ENCODE measurements around the gene RORB. TPM values are rescaled to one million over a fixed set of nuclear protein-coding genes. Genes with fewer than 3 reads are reported as not detected.

RORB gene
- total RNA-seq, 2 experiments from 2014 or later = not detected

DNA sequence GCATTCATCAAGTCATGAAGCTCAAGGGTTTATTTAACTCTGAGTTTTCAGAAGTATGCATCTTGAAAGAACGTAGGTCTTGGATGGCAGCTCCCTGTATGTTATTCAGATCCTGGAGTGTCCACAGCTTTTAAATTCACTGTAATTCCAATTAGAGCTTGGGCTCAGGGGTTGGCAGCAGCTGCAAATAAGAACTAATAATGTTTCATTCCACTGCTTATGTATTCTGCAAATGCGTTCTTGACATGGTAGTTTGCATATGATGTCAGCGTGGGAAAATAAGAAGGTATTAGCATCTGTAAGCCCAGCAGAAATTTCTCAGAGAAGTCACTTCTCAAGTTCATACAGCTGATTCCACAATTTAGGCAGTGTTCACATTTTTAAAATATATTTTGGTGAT lies 58.4 kb downstream of the RORB start:
- Histone ChIP-seq H3K79me2 (ENCODE audit: insufficient read depth, low read depth, low read length) (no peaks in the 10 kb centered on the region), H3K4me2 (ENCODE audit: low read length) (no peak overlapping the region), H3K4me1 (ENCODE audit: insufficient read depth, low read length, poor library complexity, severe bottlenecking) (no peaks in the 10 kb centered on the region), H2AFZ (ENCODE audit: low read length) (no peak overlapping the region), H3K4me3 (ENCODE audit: low read depth, low read length, poor library complexity, severe bottlenecking) (no peak overlapping the region), H4K20me1 (ENCODE audit: insufficient read depth, low read length) (no peaks in the 10 kb centered on the region), H3K9me3 (ENCODE audit: low read length) (no peaks in the 10 kb centered on the region), H3K36me3 (ENCODE audit: insufficient read depth, low read length) (no peaks in the 10 kb centered on the region), H3K27ac (ENCODE audit: low read depth, low read length, poor library complexity, severe bottlenecking) (no peak overlapping the region), H3K9me2 (ENCODE audit: insufficient read depth, low read length) (no peaks in the 10 kb centered on the region)
- intact Hi-C loops (cut with micrococcal nuclease; ENCODE audit: unreplicated experiment) = no loop called here
- DNase-seq (ENCODE audit: low spot score) = no peak
- no TSS peak for BruUV-seq (replicated peaks)
- ChIA-PET POLR2A (no interaction called here), CTCF (ENCODE audit: unreplicated experiment) (no interaction called here)
- no peak for TF ChIP-seq EZH2phosphoT487 (IDR thresholded peaks at IDR 0.05; ENCODE audit: borderline replicate concordance, low read depth, low read length)
- TF ChIP-seq, protein P1, sequence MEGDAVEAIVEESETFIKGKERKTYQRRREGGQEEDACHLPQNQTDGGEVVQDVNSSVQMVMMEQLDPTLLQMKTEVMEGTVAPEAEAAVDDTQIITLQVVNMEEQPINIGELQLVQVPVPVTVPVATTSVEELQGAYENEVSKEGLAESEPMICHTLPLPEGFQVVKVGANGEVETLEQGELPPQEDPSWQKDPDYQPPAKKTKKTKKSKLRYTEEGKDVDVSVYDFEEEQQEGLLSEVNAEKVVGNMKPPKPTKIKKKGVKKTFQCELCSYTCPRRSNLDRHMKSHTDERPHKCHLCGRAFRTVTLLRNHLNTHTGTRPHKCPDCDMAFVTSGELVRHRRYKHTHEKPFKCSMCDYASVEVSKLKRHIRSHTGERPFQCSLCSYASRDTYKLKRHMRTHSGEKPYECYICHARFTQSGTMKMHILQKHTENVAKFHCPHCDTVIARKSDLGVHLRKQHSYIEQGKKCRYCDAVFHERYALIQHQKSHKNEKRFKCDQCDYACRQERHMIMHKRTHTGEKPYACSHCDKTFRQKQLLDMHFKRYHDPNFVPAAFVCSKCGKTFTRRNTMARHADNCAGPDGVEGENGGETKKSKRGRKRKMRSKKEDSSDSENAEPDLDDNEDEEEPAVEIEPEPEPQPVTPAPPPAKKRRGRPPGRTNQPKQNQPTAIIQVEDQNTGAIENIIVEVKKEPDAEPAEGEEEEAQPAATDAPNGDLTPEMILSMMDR (conservative IDR thresholded peaks at IDR 0.05; ENCODE audit: low read length) = no peak

DNA sequence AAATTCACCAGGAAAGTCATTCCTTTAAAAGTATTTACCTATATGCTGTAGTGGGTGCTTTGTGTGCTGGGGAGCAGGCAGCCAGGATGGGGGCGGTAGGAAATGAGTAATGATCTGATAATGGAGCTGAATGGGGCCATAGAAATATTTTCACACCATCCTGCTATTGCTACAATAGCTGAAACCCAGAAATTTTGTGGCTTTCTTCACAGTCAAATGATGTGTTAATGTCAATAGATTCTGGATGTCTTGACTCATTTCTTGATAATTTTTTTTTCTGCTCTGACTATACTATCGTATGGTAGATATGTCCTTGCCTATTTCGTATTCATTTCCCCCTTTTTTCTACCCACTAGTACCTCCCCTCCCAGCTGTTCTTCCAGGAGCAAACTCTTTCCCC lies 59.5 kb downstream of the RORB start:
- no peak for DNase-seq (ENCODE audit: low spot score)
- H3K27ac ChIP-seq (ENCODE audit: low read depth, low read length, poor library complexity, severe bottlenecking) = no peak overlapping the region
- H4K20me1 ChIP-seq (ENCODE audit: insufficient read depth, low read length) = no peaks in the 10 kb centered on the region
- ChIA-PET POLR2A (no interaction called here), CTCF (ENCODE audit: unreplicated experiment) (no interaction called here)
- no peaks in the 10 kb centered on the region for H3K36me3 ChIP-seq (ENCODE audit: insufficient read depth, low read length)
- no peaks in the 10 kb centered on the region for H3K9me3 ChIP-seq (ENCODE audit: low read length)
- H2AFZ ChIP-seq (ENCODE audit: low read length) = no peak overlapping the region
- no peak overlapping the region for H3K4me2 ChIP-seq (ENCODE audit: low read length)
- BruUV-seq (replicated peaks) = no TSS peak
- H3K9me2 ChIP-seq (ENCODE audit: insufficient read depth, low read length) = no peaks in the 10 kb centered on the region
- H3K4me1 ChIP-seq (ENCODE audit: insufficient read depth, low read length, poor library complexity, severe bottlenecking) = no peaks in the 10 kb centered on the region
- no peak for TF ChIP-seq EZH2phosphoT487 (IDR thresholded peaks at IDR 0.05; ENCODE audit: borderline replicate concordance, low read depth, low read length)
- TF ChIP-seq, protein P1 (conservative IDR thresholded peaks at IDR 0.05; ENCODE audit: low read length) = no peak
- no peak overlapping the region for H3K4me3 ChIP-seq (ENCODE audit: low read depth, low read length, poor library complexity, severe bottlenecking)
- no peaks in the 10 kb centered on the region for H3K79me2 ChIP-seq (ENCODE audit: insufficient read depth, low read depth, low read length)
- intact Hi-C loops (cut with micrococcal nuclease; ENCODE audit: unreplicated experiment) = no loop called here

DNA sequence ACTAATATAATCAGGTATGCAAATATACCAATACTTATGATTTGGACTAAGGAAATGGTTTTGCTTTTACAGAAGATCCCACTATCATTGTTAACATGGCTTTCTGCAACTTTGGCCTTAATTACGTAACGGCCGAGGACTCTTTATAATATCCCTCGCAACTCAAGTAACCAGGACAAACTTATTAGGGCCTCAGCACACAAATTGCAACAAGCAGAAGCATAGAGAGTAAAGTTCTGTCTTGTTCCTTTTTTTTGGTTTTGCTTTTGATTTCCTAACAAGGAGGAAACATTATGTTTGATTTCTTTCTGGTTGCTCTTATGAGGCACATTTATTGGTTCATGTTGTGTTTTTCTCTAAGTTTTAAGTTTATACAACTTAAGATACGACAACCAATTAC lies 60.4 kb downstream of the RORB start:
- no peak overlapping the region for H2AFZ ChIP-seq (ENCODE audit: low read length)
- BruUV-seq (replicated peaks) = no TSS peak
- POLR2A ChIA-PET = no interaction called here

More for the DNA sequence above, 60.4 kb downstream of the RORB start:
- H4K20me1 ChIP-seq (ENCODE audit: insufficient read depth, low read length) = no peaks in the 10 kb centered on the region
- no peak for DNase-seq (ENCODE audit: low spot score)
- CTCF ChIA-PET (ENCODE audit: unreplicated experiment) = no interaction called here
- H3K9me2 ChIP-seq (ENCODE audit: insufficient read depth, low read length) = no peaks in the 10 kb centered on the region
- H3K4me3 ChIP-seq (ENCODE audit: low read depth, low read length, poor library complexity, severe bottlenecking) = no peak overlapping the region
- TF ChIP-seq, protein P1 (conservative IDR thresholded peaks at IDR 0.05; ENCODE audit: low read length) = no peak
- TF ChIP-seq EZH2phosphoT487 (IDR thresholded peaks at IDR 0.05; ENCODE audit: borderline replicate concordance, low read depth, low read length) = no peak
- no peak overlapping the region for H3K27ac ChIP-seq (ENCODE audit: low read depth, low read length, poor library complexity, severe bottlenecking)
- no peaks in the 10 kb centered on the region for H3K79me2 ChIP-seq (ENCODE audit: insufficient read depth, low read depth, low read length)
- no peaks in the 10 kb centered on the region for H3K36me3 ChIP-seq (ENCODE audit: insufficient read depth, low read length)
- H3K9me3 ChIP-seq (ENCODE audit: low read length) = no peaks in the 10 kb centered on the region
- no peak overlapping the region for H3K4me2 ChIP-seq (ENCODE audit: low read length)
- no peaks in the 10 kb centered on the region for H3K4me1 ChIP-seq (ENCODE audit: insufficient read depth, low read length, poor library complexity, severe bottlenecking)
- intact Hi-C loops (cut with micrococcal nuclease; ENCODE audit: unreplicated experiment) = no loop called here
